GM18520 (cell line): ENCODE results near the gene KRTAP12-3.
"Not testable (repeated sequence)": the region's sequence is repeated elsewhere in the genome, so short reads cannot be mapped to it uniquely, and the experiment has no call there.

ENCODE experiments used
- ATAC-seq: cut with Tn5 transposase; IDR thresholded peaks from one replicate; pipeline ENCODE4 v1.9.1; 2021; ENCODE audit not compliant: unreplicated experiment

Gene KRTAP12-3

DNA sequence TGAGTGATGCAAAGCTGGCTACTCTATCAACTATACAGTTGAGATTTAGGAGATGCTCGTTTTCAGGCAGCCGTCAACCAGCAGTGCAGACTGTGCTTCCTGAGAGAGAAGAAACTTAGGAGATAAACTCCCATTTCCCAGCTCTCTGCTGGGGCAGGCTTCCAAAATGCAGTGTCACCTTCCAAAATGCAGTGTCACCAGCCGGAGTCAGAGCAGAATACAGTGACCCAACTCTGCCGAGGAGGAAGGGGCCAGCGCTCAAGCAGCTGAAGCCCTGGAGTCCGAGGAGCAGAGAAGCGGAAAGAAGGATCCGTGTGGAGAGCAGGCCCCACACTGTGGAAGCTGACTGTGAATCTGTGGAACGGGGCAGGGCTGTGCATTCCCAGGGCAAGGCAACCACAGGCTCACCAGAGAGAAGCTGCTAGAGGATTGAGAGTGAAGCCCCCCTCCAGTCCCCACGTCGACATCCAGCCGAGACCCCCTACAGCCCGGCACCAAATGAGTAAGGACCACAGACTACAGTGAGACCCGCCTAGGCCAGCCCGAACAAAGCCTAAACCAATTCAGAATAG is 24.9 kb downstream of the KRTAP12-3 start:
- ATAC-seq, result no peak

DNA sequence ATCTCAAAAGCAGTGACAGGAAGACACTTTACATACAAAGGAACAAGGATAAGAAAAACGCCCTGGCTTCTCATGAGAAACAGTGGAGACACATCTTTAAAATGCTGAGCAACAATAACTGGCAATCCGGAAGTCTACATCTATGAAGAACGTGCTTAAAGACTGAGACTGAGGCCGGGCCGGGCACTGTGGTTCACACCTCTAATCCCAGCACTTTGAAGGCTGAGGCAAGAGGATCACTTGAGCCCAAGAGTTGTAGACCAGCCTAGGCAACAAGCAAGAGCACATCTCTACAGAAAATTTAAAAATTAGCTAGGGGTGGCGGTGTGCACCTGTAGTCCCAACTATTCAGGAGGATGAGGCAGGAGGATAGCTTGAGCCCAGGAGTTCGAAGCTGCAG is 26.3 kb downstream of the KRTAP12-3 start:
- ATAC-seq, result no peak

DNA sequence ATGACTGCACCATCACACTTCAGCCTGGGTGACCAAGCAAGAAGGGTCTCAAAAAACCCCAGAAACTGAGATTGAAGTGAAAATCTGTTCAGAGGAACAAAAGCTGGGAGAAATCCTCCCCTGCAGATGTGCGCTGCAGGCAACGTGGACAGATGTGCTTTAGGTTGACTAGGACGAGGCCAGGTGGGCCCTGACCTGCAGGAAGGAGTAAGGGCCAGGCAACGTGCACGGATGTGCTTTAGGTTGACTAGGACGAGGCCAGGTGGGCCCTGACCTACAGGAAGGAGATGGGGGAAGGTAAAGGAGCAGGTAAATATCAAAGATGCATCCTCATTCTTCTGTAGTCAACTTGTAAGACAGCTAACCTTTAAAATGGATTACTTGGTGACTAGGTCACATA is 26.8 kb downstream of the KRTAP12-3 start:
- no peak for ATAC-seq

DNA sequence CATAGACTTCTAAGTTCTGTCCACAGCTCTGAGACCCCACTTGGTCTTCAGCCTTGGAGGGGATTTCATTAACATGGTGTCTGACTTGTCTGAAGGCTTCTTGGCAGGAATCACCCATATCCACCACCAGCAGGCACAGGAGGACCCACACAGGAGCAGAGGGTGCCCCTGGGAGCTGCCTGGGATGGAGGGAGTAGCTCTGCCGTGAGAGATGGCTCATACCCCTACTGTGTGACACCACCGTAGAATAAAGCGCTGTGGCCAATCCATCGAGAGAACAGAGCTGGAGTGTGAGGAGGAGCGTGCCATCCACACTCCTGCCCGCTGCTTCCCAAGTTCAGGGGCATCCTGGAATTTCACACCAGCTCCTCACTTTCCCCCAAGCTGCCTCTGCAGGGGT is 27.3 kb downstream of the KRTAP12-3 start:
- ATAC-seq, result not testable (repeated sequence)

DNA sequence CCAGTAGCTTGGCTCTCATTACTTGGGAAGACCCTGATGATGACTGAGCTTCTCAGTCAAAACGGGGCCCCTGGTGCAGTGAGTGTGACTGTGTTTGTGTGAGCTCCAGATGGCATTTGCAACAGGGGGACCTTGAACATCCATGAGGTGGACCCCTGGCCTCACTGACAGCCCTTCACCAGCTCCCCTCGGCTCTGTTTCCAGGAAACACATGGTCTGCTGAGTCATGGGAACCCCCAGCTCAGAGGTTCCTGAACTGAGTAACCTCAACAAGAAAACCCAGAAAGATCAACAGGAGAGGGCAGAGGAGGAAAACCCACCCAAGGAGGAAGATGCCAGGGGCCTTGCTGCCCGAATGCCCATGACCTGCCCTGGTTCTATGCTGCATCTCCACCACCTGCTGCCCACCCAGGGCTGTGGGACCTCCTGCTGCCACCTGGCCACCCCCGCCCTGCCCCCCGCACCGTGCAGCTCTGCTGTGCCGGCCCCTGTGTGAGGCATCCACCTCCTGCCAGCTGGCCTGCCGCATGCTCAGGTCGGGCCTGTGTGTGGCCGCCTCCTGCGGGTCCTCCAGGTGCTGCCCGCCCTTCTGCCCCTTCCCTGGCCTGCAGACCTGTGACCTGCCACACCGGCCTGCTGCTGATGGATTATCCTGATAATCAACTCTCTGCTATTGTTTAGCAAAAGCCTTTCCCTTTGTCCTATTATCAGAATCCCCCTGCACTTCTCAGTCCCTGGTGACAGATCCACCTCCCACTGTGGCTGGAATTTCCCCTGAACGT is 28.5 kb downstream of the KRTAP12-3 start:
- ATAC-seq, result no peak

DNA sequence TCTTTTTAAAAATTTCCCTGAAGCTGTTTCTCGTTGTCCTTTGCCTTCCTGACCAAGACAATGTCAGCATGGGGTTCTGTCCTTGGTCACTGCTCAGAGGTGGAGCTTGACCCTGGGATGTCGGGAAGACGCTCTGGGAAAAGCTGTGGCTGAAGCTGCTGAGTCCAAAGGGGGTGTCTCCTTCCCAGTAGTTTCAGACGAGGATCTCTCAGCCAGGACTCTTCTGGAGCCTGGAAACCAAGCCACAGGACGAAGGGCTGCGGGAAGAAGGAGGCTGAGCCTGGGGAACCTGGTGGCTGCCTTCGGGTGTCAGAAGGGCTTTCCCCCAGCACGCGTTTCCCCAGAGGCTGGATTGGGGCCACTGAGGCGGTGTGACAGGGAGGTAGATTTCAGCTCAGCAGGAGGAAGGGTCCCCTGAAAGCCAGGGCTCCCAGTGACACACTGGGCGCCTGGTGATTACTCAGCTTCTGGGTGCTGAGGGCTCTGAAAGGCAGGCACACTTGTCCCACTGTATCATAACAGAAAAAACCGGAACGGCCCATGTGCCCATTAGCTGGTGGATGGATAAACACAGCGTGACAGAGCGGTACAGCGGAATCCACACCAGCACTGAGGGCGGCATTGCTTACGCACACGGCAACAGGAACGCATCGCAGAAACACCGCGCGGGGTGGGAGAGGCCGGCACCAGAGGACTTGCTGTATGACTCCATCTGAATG is 29.3 kb downstream of the KRTAP12-3 start:
- ATAC-seq, result no peak

DNA sequence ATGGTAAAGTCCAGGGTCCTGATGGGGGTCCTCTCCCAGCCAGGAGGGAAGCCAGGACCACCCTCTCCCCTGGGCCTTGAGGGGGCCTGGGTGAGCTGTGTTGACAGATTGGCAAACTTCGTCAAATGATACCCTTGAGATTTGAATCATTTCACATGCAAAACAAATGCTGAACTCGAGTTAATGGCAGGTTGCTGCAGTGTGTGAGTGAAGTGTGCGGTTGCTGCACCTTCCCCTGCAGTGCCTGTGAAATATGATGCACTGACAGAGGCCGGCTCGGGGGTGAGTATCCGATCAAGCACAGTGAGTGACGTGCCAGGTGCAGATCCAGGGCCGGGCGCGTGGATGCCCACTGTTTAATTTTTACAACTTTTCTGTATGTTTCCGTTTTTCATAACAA is 29.9 kb downstream of the KRTAP12-3 start:
- ATAC-seq, result no peak

DNA sequence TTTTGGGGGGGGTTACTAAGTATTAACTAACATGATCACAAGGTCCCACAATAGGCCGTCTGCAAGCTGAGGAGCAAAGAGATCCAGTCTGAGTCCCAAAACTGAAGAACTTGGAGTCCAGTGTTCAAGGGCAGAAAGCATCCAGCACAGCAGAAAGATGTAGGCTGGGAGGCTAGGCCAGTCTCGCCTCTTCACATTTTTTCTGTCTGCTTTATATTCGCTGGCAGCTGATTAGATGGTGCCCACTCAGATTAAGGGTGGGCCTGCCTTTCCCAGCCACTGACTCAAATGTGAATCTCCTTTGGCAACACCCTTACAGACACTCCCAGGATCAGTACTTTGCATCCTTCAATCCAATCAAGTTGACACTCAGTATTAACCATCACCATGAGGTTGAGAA is 32.0 kb downstream of the KRTAP12-3 start:
- ATAC-seq, result not testable (repeated sequence)

DNA sequence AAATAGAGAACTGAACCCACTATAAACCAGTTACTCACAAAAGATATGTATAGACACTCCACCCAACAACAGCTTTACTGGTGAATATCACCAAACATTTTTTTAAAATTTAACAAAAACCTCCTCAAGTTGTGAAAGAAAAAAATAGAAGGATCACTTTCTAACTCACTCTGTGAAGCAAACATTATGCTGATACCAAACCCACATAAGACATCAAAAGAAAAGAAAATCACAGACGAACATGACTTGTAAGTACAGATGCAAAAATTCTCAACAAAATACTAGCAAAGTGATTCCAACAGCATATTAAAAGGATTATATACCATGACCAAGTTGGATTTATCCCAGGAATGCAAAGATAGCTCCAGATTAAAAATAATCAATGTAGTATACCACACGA is 34.0 kb downstream of the KRTAP12-3 start:
- no peak for ATAC-seq

DNA sequence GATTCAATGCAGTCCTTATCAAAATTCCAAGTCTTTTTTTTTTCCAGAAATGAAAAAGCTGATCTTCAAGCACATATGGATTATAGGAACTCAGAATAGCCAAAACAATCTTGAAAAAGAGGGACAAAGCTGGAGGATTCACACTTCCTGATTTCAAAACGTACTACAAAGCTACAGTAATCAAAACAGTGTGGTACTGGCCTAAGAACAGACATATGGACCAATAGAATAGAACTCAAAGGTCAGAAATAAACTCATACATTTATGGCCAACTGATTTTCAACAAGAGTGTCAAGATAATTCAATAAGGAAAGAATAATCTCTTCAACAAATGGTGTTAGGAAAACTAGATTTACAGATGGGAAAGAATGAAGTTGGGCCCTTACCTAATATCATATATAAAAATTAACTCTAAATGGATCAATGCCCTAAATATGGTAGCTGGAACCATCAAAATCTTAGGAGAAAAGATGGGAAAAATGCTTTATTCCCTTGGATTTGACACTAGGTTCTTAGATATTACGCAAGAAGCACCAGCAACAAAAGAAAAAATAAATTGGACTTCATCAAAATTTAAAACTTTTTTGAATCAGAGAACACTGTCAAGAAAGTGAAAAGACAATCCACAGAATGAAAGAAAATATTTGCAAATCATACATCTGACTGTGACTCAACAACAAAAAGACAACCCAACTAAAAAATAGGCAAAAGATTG is 35.2 kb downstream of the KRTAP12-3 start:
- ATAC-seq, result no peak

DNA sequence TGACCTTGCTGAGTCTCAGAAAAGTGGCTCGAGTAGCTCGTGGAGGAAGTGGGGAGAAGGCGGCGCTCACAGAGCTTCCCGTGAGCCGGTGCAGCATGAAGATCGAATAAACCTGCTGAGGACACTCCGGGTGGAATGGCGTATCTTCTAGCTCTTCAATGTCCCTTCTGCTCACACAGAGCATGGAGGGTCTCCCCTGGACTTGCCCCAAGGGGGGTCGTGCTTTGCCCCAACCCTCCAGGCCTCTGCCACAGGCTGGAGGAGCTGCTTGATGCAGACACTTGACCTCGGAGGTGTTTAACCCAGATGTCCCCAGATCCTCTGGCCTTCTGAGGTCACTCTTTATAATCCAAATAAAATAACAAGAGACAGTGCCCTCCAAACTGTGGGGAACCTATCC is 37.0 kb downstream of the KRTAP12-3 start:
- no peak for ATAC-seq

DNA sequence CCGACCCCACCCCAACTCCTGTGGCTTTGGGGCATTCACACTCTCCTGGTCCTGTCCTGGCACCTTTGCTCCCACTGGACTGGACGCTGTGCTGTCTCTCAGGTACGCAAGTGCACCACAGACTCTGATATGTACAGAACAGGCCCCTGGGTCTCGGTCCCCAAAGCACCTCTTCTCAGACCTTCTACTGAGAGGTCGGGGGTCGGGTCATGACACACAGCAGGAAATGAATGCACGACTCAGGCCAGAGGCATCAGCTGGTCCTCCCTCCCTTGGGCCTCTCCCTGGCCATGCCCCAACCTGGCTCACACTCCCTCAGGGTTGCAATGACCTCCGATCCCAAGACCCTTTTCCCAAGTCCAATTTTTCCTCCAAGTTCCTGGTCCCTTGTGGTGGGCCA is 37.5 kb downstream of the KRTAP12-3 start:
- ATAC-seq, result no peak

DNA sequence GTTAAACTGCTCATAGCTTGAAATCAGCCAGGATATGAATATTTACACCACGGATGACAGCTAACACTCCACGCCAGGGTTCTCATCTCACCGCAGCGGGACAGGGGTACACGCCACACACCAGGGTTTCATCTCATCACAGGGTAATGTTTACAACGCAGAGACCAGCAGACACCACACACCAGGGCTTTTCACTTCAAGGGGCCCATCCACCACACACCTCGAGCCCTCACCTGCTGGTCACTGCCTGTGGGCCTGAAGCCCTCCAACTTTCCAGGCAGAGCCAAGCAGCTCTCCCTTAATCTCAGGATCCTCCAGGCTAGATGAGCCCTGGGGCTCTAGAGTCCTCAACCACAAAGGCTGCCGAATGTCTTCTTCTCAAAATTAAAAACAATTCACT is 37.9 kb downstream of the KRTAP12-3 start:
- no peak for ATAC-seq

DNA sequence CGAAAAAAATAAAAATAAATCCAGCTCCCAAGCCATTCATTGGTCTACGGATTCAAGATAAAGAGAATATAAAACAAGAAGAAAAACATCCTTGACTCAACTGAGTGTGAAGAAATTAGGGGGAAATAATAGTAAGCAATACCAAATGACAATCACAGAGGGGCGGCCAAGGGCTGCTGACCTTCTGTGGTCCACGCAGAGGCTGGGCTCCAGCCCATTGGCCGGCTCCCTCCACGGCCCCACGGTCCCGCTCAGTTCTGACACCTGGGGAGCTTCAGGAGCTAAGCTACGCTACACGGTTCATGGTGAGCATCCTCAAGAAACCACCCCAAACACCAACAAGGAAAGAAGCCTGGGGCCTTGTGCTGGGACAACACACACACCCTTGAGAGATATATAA is 38.8 kb downstream of the KRTAP12-3 start:
- no peak for ATAC-seq

DNA sequence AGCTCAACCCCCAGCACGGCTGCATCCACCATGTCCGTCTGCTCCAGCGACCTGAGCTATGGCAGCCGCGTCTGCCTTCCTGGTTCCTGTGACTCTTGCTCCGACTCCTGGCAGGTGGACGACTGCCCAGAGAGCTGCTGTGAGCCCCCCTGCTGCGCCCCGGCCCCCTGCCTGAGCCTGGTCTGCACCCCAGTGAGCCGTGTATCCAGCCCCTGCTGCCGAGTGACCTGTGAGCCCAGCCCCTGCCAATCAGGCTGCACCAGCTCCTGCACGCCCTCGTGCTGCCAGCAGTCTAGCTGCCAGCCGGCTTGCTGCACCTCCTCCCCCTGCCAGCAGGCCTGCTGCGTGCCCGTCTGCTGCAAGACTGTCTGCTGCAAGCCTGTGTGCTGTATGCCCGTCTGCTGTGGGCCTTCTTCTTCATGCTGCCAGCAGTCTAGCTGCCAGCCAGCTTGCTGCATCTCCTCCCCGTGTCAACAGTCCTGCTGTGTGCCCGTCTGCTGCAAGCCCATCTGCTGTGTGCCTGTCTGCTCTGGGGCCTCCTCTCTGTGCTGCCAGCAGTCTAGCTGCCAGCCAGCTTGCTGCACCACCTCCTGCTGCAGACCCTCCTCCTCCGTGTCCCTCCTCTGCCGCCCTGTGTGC is 39.6 kb downstream of the KRTAP12-3 start, which contains the start of gene KRTAP10-12:
Gene KRTAP10-12 (plus strand): TSS at position 1 of the 639 bp plus-strand sequence. CDS start 30 bp downstream, at position 31.
- ATAC-seq, result not testable (repeated sequence)

DNA sequence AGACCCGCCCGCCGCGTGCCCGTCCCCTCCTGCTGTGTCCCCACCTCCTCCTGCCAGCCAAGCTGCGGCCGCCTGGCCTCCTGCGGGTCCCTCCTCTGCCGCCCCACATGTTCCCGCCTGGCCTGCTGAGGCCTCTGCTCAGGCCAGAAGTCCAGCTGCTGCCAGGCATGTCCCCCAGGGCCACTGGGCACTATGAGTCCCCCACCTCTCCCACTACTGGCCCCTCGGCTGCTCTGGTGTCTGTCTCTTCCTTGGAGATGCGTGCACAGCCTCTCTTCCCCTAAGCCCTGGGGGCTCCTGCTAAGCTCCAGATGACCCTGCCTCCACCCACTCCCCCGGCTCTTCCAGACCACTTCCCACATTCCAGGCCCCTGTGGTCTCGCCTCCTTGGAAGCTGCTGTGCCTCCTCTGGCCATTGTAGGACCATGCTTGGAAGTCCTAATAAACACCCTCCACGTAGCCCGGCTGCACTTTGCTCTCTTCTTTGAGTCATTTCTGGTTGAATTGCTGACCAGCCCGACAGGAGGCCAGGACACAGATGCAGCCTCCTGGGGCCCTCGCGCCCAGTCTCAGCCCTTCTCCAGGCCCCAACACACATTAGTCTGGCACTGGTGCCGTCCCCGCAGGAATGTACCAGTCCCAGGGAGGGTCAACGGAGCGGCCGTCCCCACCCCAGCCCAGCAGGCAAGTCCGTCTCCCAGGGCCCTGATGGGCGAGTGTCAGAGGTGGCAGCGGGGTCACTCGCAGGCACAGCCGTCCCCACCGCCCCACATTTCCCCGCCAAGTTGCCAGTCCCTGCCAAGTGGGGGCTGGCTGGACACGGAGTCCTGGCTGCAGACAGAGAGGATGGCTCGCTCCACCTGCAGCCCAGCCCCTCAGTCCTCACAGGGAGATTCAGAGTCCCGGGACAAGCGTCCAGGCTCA is 40.3 kb downstream of the KRTAP12-3 start:
- ATAC-seq, result no peak

DNA sequence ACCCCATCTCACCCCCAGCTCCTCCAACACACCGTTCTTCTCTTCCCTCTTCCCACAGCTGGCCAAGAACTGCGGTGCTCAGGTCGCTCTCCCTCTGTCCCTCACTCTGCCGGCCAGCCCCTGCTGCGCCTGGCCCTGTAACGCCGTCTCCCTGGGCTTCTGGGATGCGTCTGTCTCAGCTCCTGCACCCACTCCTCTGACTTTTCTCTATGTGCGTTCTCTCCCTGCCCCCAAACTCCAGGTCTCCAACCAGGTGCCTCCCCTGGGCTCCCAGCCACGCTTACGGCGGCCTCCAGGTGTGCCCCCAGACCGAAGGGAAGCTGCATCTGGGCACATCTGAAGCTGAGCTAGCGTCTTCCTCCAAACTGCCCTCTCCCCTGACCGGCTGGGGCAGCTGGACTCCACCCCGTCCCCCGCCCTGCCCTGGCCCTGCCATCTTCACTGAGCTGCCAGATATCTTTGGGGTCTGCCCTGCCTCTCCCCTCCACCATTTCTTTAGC is 41.8 kb downstream of the KRTAP12-3 start:
- ATAC-seq, result no peak

DNA sequence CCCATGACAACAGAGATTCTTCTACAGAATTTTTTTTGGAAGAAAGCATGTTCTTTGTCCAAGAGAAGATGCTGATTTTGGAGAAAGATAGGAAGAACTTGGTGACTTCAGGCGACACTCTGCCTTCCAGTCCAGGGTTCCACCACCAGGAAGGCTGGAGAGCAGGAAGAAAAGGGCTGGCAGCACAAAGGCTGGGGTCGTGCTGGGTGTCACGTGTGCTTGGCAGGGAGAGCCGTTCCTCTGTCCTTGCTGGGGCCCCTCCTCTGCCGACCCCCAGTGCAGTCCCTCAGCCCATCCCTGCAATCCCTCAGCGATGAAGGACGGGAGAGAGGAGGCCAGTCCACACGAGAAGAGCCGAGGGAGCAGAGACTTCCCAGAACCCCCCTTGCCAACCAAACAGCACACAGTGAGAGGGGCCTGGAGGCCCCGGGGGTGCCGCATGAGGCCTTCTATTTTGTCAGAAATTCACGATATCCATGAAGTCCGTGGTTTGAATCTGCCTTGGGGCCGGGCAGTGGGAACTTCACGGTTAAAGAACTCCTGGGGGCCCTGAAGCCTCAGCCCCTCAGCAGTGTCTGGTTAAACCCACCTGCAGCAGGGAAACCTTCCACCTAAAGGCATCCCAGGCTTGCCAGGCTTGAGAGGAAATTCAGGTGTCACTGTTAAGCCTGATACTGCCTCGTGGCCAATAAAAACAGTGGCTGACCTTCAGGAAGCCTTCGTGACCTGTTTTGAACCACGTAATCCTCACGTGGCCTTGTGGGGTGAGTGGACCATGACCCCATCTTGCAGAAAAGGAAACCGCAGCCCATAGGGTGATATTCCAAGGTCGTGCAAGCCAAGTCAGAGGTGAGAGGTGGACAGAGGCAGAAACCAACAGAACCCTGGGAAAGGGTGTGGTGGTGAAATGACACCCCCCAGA is 42.6 kb downstream of the KRTAP12-3 start:
- no peak for ATAC-seq

DNA sequence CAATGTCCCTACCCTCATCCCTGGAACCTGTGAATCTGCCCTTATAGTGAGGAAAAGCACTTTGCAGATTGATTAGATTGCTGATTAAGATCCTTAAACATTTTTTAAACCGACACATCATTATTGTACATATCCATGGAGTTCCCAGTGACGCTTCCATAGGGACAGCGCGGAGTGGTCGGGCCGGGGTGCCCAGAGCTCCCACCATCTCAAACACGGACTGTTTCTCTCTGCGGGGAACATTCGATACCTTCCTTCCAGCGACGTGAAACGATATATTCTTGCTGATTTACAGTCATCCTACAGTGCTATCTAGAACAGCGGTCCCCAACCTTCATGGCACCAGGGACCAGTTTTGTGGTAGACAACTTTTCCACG is 43.3 kb downstream of the KRTAP12-3 start:
- no peak for ATAC-seq
